ENCODE results near the gene POLR3H.
"Not testable (repeated sequence)": the region's sequence is repeated elsewhere in the genome, so short reads cannot be mapped to it uniquely, and the experiment has no call there.

Gene POLR3H

GRCh38 chr22:41563051-41563711 is 18.9 kb upstream of the POLR3H start:
- no peak for DNase-seq

GRCh38 chr22:41562461-41562860 is 18.2 kb upstream of the POLR3H start:
- no peak for DNase-seq

- DNase-seq, result no peak
Measured at GRCh38 chr22:41561788-41562187, 17.5 kb upstream of the POLR3H start.

- DNase-seq, result no peak
Measured at GRCh38 chr22:41561335-41561734, 17.1 kb upstream of the POLR3H start.

GRCh38 chr22:41560095-41560471 is 15.8 kb upstream of the POLR3H start:
- no peak for DNase-seq

GRCh38 chr22:41558241-41558630 is 14.0 kb upstream of the POLR3H start:
- DNase-seq, result not testable (repeated sequence)

- peak; percentile 71 for DNase-seq
Measured at GRCh38 chr22:41557401-41558240, 13.4 kb upstream of the POLR3H start.

- DNase-seq, result no peak
Measured at GRCh38 chr22:41556561-41556960, 12.3 kb upstream of the POLR3H start.

GRCh38 chr22:41555325-41555982 is 11.2 kb upstream of the POLR3H start:
- peak; percentile 29 for DNase-seq

GRCh38 chr22:41551877-41552582 is 7.8 kb upstream of the POLR3H start:
- DNase-seq, result no peak

- no peak for DNase-seq
Measured at GRCh38 chr22:41550952-41551491, 6.8 kb upstream of the POLR3H start.

GRCh38 chr22:41548830-41549211 is 4.6 kb upstream of the POLR3H start:
- DNase-seq, result no peak

- DNase-seq, result no peak
Measured at GRCh38 chr22:41544671-41545476, 604 bp upstream of the POLR3H start.

GRCh38 chr22:41542224-41542623 is 2.0 kb downstream of the POLR3H start:
- no peak for DNase-seq

GRCh38 chr22:41541484-41541883 is 2.8 kb downstream of the POLR3H start:
- no peak for DNase-seq

- no peak for DNase-seq
Measured at GRCh38 chr22:41540365-41540764, 3.9 kb downstream of the POLR3H start.

- DNase-seq, result no peak
Measured at GRCh38 chr22:41540006-41540315, 4.3 kb downstream of the POLR3H start.

GRCh38 chr22:41539146-41540005 is 4.9 kb downstream of the POLR3H start:
- DNase-seq, result no peak

- no peak for DNase-seq
Measured at GRCh38 chr22:41538583-41538982, 5.7 kb downstream of the POLR3H start.

GRCh38 chr22:41537203-41537602 is 7.1 kb downstream of the POLR3H start:
- DNase-seq, result no peak

GRCh38 chr22:41535244-41535643 is 9.0 kb downstream of the POLR3H start:
- no peak for DNase-seq
